C4-2B (cell line): ENCODE data around the gene GPATCH3.

Experiments
- ZFX ChIP-seq: fragments of 450-650 bp; IDR thresholded peaks from 2 replicates; pipeline ENCODE4 v1.6.1; 2017
- TF ChIP-seq, protein P1 (sequence below): fragments of 450-650 bp; conservative IDR thresholded peaks from 2 replicates; pipeline ENCODE4 v1.5.1; 2017; ENCODE audit warnings: mild to moderate bottlenecking

DNA sequence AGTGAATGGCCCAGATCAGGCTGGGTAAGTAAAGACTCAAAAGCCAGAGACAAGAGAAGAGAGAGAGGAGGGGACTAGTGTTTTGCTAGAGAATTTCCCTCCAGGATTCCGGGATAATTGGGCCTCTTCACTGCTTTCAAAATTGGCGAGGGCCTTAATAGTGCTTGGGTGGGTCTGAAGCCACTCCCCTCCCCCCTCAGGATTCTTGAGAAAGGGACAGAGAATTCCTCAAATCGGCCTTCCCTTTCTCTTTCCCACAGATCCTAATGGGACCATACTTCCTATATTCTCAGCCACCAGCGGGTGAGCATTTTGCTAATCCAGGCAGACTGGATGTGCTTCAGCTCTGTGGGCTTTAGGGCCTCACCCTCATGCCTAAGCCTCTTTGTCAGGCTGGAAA, 25.4 kb downstream of the GPATCH3 start:
- TF ChIP-seq, protein P1, sequence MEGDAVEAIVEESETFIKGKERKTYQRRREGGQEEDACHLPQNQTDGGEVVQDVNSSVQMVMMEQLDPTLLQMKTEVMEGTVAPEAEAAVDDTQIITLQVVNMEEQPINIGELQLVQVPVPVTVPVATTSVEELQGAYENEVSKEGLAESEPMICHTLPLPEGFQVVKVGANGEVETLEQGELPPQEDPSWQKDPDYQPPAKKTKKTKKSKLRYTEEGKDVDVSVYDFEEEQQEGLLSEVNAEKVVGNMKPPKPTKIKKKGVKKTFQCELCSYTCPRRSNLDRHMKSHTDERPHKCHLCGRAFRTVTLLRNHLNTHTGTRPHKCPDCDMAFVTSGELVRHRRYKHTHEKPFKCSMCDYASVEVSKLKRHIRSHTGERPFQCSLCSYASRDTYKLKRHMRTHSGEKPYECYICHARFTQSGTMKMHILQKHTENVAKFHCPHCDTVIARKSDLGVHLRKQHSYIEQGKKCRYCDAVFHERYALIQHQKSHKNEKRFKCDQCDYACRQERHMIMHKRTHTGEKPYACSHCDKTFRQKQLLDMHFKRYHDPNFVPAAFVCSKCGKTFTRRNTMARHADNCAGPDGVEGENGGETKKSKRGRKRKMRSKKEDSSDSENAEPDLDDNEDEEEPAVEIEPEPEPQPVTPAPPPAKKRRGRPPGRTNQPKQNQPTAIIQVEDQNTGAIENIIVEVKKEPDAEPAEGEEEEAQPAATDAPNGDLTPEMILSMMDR, result no peak
- no peak for TF ChIP-seq ZFX
